HEK293T (cell line): Measurements from ENCODE around the gene ATAD3A.
"Not testable (repeated sequence)": the region's sequence is repeated elsewhere in the genome, so short reads cannot be mapped to it uniquely, and the experiment has no call there.

ENCODE experiments used
- BHLHE40 ChIP-seq: fragments of 450-650 bp; IDR thresholded peaks from 2 replicates; pipeline ENCODE4 v1.6.1; 2016; ENCODE audit warnings: mild to moderate bottlenecking, moderate library complexity, borderline replicate concordance
- CTBP1 ChIP-seq: fragments of 450-650 bp; IDR thresholded peaks from 2 replicates; pipeline ENCODE4 v1.6.1; 2016; ENCODE audit warnings: borderline replicate concordance
- ELF4 ChIP-seq: fragments of 450-650 bp; IDR thresholded peaks from 2 replicates; pipeline ENCODE4 v1.6.1; 2017; ENCODE audit warnings: antibody characterized with exemption
- FOXK2 ChIP-seq: fragments of 450-650 bp; IDR thresholded peaks from 2 replicates; pipeline ENCODE4 v1.6.1; 2016; ENCODE audit warnings: mild to moderate bottlenecking
- SP1 ChIP-seq: fragments of 450-650 bp; IDR thresholded peaks from 2 replicates; pipeline ENCODE4 v1.6.1; 2017

- not testable (repeated sequence) for TF ChIP-seq SP1, ELF4, FOXK2, BHLHE40, CTBP1
Observed at GRCh38 chr1:1476011-1476410, 36.0 kb upstream of the ATAD3A start.
